Esophagus squamous epithelium (tissue), 5 donors: ENCODE data around the gene F7. TPM values are rescaled to one million over a fixed set of nuclear protein-coding genes. Genes with fewer than 3 reads are reported as not detected.
"Not testable (repeated sequence)": the region's sequence is repeated elsewhere in the genome, so short reads cannot be mapped to it uniquely, and the experiment has no call there.

ENCODE experiments used
- DNase-seq: peaks from one replicate; lab custom pipeline; 2025; lab: John Stamatoyannopoulos, UW
- H3K27ac ChIP-seq, 4 donors: fragments of 200-600 bp; sonication (generic); one replicate each; pipeline ENCODE4 v1.5.1; 2016 to 2019; ENCODE audit warnings: mild to moderate bottlenecking in 1 of 4
- H3K27me3 ChIP-seq, 4 donors: fragments of 200-600 bp; sonication (generic); 1 replicate in 3 of 4; 2 replicates in 1 of 4; pipeline versions ENCODE4 v1.5.1 to v1.6.0; 2017 to 2021; ENCODE audit warnings: antibody characterized with exemption in 1 of 4
- H3K36me3 ChIP-seq, 3 donors: fragments of 200-600 bp; sonication (generic); one replicate each; pipeline ENCODE4 v1.5.1; 2016 to 2019
- H3K4me1 ChIP-seq, 3 donors: fragments of 200-600 bp; sonication (generic); one replicate each; pipeline ENCODE4 v1.5.1; 2017 to 2019
- H3K4me3 ChIP-seq, 4 donors: fragments of 200-600 bp; sonication (generic); 1 replicate in 3 of 4; 2 replicates in 1 of 4; pipeline ENCODE4 v1.5.1; 2016 to 2019; ENCODE audit warnings: mild to moderate bottlenecking in 2 of 4, moderate library complexity in 1 of 4
- H3K9me3 ChIP-seq, 3 donors: fragments of 200-600 bp; sonication (generic); one replicate each; pipeline ENCODE4 v1.5.1; 2016 to 2019
- POLR2A ChIP-seq, 4 donors: fragments of 450-650 bp; IDR thresholded peaks; one replicate each; pipeline ENCODE4 v1.6.1; 2017; ENCODE audit warnings: antibody characterized with exemption in 4 of 4, mild to moderate bottlenecking in 4 of 4, moderate library complexity in 3 of 4
- WGBS, 2 donors: methylation state at CpG; one replicate each; pipeline ENCODE4 v1.1.5; 2018; 5-methylcytosine and 5-hydroxymethylcytosine counted together
- intact Hi-C: fragments of 100-400 bp; cut with DNase I; formaldehyde crosslinking; loops from one replicate; pipeline ENCODE4 v1.15.0; 2022
- total RNA-seq, 4 donors: library from RNA; depleted of rRNA; stranded (reverse); fragments of >200 nt; gene quantifications; one replicate each; pipeline ENCODE4 v1.1.0, GENCODE V29; 2016
- TF ChIP-seq, protein P1 (sequence below), 6 experiments: fragments of 450-650 bp in 4 of 6; fragments of 200-600 bp in 2 of 6; sonication (generic) in 2 of 6; IDR thresholded peaks; one replicate each; pipeline ENCODE4 v1.5.1; 2016 to 2019; ENCODE audit warnings: antibody characterized with exemption in 6 of 6, mild to moderate bottlenecking in 4 of 6, moderate library complexity in 4 of 6
- donor health status: DM: yes; HTN: yes; CAD: no.

F7 gene
- total RNA-seq, 4 donors from 2014 or later: not detected

DNA sequence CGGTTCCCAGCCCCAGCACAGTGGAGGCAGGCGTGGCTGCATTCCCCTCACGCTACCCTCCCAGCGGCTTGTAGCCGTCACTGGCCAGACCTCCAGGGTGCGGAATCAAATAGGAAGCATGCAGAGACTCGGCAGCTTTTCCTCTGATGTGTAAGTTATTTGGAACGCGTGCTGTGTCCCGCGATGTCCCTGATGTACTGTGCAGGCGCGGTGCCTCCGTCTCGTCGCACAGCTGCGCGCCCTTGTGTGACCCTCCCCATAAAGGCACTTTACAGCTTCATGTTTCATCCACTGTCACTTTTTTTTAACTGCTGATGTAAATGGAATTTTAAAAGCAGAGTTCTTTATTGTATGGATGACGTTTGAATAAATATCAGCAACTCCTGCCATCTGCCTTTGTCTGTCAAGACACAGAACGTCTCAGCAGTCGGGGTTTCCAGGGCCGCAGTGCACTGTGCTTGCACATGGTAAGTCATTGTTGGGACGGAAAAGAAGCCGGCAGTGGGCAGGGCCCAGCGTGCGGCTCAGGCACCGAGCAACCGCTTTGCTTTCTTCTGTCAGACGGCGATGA, 7.3 kb upstream of the F7 start:
- Histone ChIP-seq H3K36me3 (peaks cover 0 to 20% (median 0%) of the 10 kb centered on the region in 3 donors), H3K9me3 (no peaks in the 10 kb centered on the region), H3K4me3 (no peak overlapping the region), H3K27me3 (peaks cover 0 to under 1% (median 0%) of the 10 kb centered on the region in 4 donors), H3K27ac (no peak overlapping the region), H3K4me1 (no peaks in the 10 kb centered on the region)
- WGBS, 2 donors: 76 to 81% methylated on average over 19 to 27 of the region's 30 CpGs
- TF ChIP-seq, protein P1, sequence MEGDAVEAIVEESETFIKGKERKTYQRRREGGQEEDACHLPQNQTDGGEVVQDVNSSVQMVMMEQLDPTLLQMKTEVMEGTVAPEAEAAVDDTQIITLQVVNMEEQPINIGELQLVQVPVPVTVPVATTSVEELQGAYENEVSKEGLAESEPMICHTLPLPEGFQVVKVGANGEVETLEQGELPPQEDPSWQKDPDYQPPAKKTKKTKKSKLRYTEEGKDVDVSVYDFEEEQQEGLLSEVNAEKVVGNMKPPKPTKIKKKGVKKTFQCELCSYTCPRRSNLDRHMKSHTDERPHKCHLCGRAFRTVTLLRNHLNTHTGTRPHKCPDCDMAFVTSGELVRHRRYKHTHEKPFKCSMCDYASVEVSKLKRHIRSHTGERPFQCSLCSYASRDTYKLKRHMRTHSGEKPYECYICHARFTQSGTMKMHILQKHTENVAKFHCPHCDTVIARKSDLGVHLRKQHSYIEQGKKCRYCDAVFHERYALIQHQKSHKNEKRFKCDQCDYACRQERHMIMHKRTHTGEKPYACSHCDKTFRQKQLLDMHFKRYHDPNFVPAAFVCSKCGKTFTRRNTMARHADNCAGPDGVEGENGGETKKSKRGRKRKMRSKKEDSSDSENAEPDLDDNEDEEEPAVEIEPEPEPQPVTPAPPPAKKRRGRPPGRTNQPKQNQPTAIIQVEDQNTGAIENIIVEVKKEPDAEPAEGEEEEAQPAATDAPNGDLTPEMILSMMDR (IDR thresholded peaks at IDR 0.05): no peak
- no peak for TF ChIP-seq POLR2A (IDR thresholded peaks at IDR 0.05)
- intact Hi-C loops: no loop called here
- DNase-seq: no peak

DNA sequence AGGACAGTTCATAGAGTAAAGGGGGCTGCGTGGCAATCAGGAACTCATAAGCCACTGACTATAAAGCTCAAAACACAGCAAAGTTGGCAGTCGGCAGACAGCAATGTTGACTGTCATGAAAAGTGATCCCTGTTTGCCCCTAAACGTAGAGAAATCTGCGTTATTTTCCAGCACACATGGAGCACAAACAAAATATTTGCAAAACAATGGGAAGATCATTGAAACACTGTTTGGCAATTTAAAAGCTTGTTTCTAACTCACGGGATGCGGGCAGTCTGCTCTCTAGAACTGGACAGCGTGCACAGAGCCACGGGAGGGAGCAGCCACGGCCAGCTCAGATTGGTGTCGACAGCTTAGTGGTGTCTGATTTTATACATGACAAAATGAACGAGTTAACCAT, 6.4 kb upstream of the F7 start:
- DNase-seq: no peak
- Histone ChIP-seq H3K4me3 (no peak overlapping the region), H3K27me3 (peaks cover 0 to 8% (median 0%) of the 10 kb centered on the region in 4 donors), H3K27ac (no peak overlapping the region), H3K9me3 (no peaks in the 10 kb centered on the region), H3K4me1 (no peaks in the 10 kb centered on the region), H3K36me3 (peaks cover 0 to 20% (median 0%) of the 10 kb centered on the region in 3 donors)
- TF ChIP-seq, protein P1 (IDR thresholded peaks at IDR 0.05): no peak
- TF ChIP-seq POLR2A (IDR thresholded peaks at IDR 0.05): no peak
- intact Hi-C loops: no loop called here
- WGBS, 2 donors: 79 to 84% methylated on average over 11 of the region's 11 CpGs

DNA sequence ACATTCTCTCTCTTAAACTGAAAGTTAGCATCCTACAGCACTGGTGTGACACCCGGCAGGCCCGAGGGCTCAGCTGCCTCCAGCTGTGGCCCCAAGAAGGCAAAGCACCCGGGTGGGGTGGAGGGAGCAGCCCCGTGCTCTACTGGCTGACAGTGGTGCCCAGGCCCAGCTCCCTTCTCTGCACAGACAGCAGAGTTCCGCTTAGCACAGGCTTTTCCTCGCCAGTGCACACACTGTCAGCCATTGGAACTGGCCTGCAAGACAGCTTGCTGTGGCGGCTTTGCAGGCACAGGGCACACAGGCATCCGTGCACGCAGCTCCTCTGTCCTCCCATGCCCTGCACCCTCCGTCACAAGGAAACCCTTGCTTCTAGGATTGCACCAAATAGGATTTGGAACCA, 3.3 kb upstream of the F7 start:
- intact Hi-C loops, H3K27ac ChIP-seq, H3K4me1 ChIP-seq, H3K4me3 ChIP-seq, DNase-seq, H3K9me3 ChIP-seq, H3K36me3 ChIP-seq: not testable (repeated sequence)
- 52 to 75% methylated on average over 5 to 9 of the region's 10 CpGs for WGBS, 2 donors
- peaks cover 0 to 26% (median 0%) of the 10 kb centered on the region in 4 donors for H3K27me3 ChIP-seq

DNA sequence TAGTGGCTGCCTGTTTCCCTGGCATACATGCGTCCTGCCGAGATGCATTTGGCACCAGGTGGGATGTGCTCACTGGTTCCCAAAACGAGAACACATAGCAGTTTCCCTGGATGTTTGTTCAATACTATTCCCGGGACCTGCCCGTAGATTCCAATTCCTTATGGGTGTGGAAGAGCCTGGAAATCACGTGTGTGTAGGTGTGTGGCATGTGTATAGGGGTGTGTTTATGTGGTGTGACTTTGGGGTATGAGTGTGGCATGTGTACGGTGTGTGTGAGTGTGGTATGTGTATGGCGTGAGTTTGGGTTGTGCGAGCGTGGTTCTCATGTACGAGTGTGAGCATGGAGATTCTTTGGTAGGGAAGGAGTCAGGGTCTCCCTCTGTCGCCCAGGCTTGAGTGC, 2.9 kb upstream of the F7 start:
- Histone ChIP-seq H3K9me3 (no peaks in the 10 kb centered on the region), H3K36me3 (no peaks in the 10 kb centered on the region), H3K27ac (no peak overlapping the region), H3K4me3 (no peak overlapping the region), H3K4me1 (no peaks in the 10 kb centered on the region), H3K27me3 (peaks cover 0 to 26% (median 0%) of the 10 kb centered on the region in 4 donors)
- 60 to 62% methylated on average over 10 of the region's 12 CpGs for WGBS, 2 donors
- TF ChIP-seq POLR2A (IDR thresholded peaks at IDR 0.05): no peak
- TF ChIP-seq, protein P1 (IDR thresholded peaks at IDR 0.05): no peak
- intact Hi-C loops: no loop called here
- DNase-seq: no peak

DNA sequence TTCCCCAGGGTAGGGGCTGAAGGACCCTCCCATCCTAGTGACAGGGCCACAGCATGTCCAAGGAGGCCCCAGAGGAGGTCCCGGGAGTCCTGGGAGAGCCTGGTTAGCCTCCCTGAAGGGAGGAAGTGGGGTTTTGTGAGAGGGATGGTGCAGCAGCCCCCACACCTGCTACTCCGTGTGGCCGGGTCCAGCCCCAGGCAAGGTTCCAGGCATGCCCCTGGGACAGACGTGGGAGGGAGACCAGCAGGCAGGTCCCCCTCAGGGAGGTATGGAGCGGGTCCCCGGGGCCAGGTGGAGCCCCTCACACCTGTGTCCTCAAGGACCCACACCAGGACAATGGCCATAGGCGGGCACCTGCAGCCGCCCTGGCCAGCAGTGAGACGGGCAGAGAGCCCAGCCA, 1.9 kb upstream of the F7 start:
- 80% methylated on average over 1 of the region's 9 CpGs; no CpG with 5 or more reads in 1 of the 2 donors for WGBS, 2 donors
- Histone ChIP-seq H3K9me3 (no peaks in the 10 kb centered on the region), H3K27ac (no peak overlapping the region), H3K4me1 (no peaks in the 10 kb centered on the region), H3K27me3 (peaks cover 0 to 26% (median 0%) of the 10 kb centered on the region in 4 donors), H3K4me3 (no peak overlapping the region), H3K36me3 (no peaks in the 10 kb centered on the region)
- DNase-seq: no peak
- no peak for TF ChIP-seq POLR2A (IDR thresholded peaks at IDR 0.05)
- TF ChIP-seq, protein P1 (IDR thresholded peaks at IDR 0.05): no peak
- intact Hi-C loops: no loop called here
